ENCODE data around the gene TST. TPM values are rescaled to one million over a fixed set of nuclear protein-coding genes. Genes with fewer than 3 reads are reported as not detected.

The TST gene
- polyA plus RNA-seq, 1 of the 3 experiments (the other 2 are of a cell fraction): 49.4 TPM

GRCh38 chr22:37060801-37061610, 41.8 kb upstream of the TST start:
- TF ChIP-seq NRF1 (IDR thresholded peaks at IDR 0.05; ENCODE audit: low read depth, low read length): no peak
- WGBS (ENCODE audit: low lambda C conversion rate): 91% methylated on average over 27 of the region's 28 CpGs
- CTCF ChIA-PET: interaction anchor here (0.6 to 1.6 kb wide), 2 partner anchors 138 to 378 kb away, joined by 3 to 4 read pairs; no protein-coding TSS in a partner anchor
- no peak for DNase-seq
- Histone ChIP-seq H3K9me2 (no peaks in the 10 kb centered on the region), H3K79me2 (ENCODE audit: insufficient read depth) (no peaks in the 10 kb centered on the region), H4K20me1 (ENCODE audit: insufficient read depth) (no peaks in the 10 kb centered on the region), H3K27ac (ENCODE audit: low read depth in 2 of 2, low read length in 1 of 2) (no peak overlapping the region), H3K4me1 (ENCODE audit: control insufficient read depth in 1 of 2, insufficient read depth in 2 of 2, low read depth in 1 of 2, low read length in 1 of 2) (no peaks in the 10 kb centered on the region), H3K9me3 (no peaks in the 10 kb centered on the region), H3K27me3 (ENCODE audit: insufficient read depth) (no peaks in the 10 kb centered on the region), H2AFZ (ENCODE audit: low read depth) (no peak overlapping the region), H3F3A (replicated peaks; ENCODE audit: insufficient read depth) (no peaks in the 10 kb centered on the region), H3K4me2 (no peak overlapping the region), H3K9ac (no peak overlapping the region), H3K4me3 (ENCODE audit: low read depth in 2 of 2, low read length in 1 of 2) (no peak overlapping the region), H3K36me3 (replicated peaks in 1 of 2; ENCODE audit: control insufficient read depth in 1 of 2, insufficient read depth in 2 of 2, low read length in 1 of 2) (peaks cover 0 to 37% of the 10 kb centered on the region in 2 experiments)
- POLR2A ChIA-PET: no interaction called here

- Histone ChIP-seq H4K20me1 (ENCODE audit: insufficient read depth) (no peaks in the 10 kb centered on the region), H3K27ac (ENCODE audit: low read depth in 2 of 2, low read length in 1 of 2) (no peak overlapping the region), H3K27me3 (ENCODE audit: insufficient read depth) (no peaks in the 10 kb centered on the region), H3K9ac (no peak overlapping the region), H3K9me2 (no peaks in the 10 kb centered on the region), H3K4me2 (no peak overlapping the region), H3F3A (replicated peaks; ENCODE audit: insufficient read depth) (no peaks in the 10 kb centered on the region), H2AFZ (ENCODE audit: low read depth) (no peak overlapping the region), H3K4me1 (ENCODE audit: control insufficient read depth in 1 of 2, insufficient read depth in 2 of 2, low read depth in 1 of 2, low read length in 1 of 2) (no peaks in the 10 kb centered on the region), H3K9me3 (no peaks in the 10 kb centered on the region), H3K36me3 (replicated peaks in 1 of 2; ENCODE audit: control insufficient read depth in 1 of 2, insufficient read depth in 2 of 2, low read length in 1 of 2) (peaks cover 0 to 46% of the 10 kb centered on the region in 2 experiments), H3K4me3 (ENCODE audit: low read depth in 2 of 2, low read length in 1 of 2) (no peak overlapping the region), H3K79me2 (ENCODE audit: insufficient read depth) (no peaks in the 10 kb centered on the region)
- WGBS (ENCODE audit: low lambda C conversion rate): 100% methylated on average over 1 of the region's 9 CpGs
- CTCF ChIA-PET: interaction anchor here (1.2 to 1.6 kb wide), 2 partner anchors 9 to 139 kb away, joined by 3 to 4 read pairs; no protein-coding TSS in a partner anchor
- POLR2A ChIA-PET: no interaction called here
- DNase-seq: no peak
- TF ChIP-seq REST (IDR thresholded peaks at IDR 0.05; ENCODE audit: low read depth, low read length) (no peak), ZBTB33 (IDR thresholded peaks at IDR 0.05; ENCODE audit: borderline replicate concordance, low read depth) (no peak), POLR2AphosphoS5 (IDR thresholded peaks at IDR 0.05; ENCODE audit: low read depth, low read length) (no peak), YY1 (IDR thresholded peaks at IDR 0.05; ENCODE audit: low read depth) (no peak), GABPA (IDR thresholded peaks at IDR 0.05; ENCODE audit: low read depth) (no peak), NFIC (IDR thresholded peaks at IDR 0.05; ENCODE audit: borderline replicate concordance) (no peak), MEF2A (IDR thresholded peaks at IDR 0.05; ENCODE audit: borderline replicate concordance, low read depth) (no peak), RAD21 (IDR thresholded peaks at IDR 0.05; ENCODE audit: low read length) (no peak), SIN3A (IDR thresholded peaks at IDR 0.05; ENCODE audit: borderline replicate concordance, low read depth, low read length) (no peak), TAF1 (IDR thresholded peaks at IDR 0.05; ENCODE audit: borderline replicate concordance, low read depth, low read length) (no peak)
These were observed 40.7 kb upstream of the TST start for GRCh38 chr22:37059876-37060449.

All from SK-N-SH (cell line).